ENCODE results near the gene MEGF11.

- TF ChIP-seq, protein P1, sequence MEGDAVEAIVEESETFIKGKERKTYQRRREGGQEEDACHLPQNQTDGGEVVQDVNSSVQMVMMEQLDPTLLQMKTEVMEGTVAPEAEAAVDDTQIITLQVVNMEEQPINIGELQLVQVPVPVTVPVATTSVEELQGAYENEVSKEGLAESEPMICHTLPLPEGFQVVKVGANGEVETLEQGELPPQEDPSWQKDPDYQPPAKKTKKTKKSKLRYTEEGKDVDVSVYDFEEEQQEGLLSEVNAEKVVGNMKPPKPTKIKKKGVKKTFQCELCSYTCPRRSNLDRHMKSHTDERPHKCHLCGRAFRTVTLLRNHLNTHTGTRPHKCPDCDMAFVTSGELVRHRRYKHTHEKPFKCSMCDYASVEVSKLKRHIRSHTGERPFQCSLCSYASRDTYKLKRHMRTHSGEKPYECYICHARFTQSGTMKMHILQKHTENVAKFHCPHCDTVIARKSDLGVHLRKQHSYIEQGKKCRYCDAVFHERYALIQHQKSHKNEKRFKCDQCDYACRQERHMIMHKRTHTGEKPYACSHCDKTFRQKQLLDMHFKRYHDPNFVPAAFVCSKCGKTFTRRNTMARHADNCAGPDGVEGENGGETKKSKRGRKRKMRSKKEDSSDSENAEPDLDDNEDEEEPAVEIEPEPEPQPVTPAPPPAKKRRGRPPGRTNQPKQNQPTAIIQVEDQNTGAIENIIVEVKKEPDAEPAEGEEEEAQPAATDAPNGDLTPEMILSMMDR (IDR thresholded peaks at IDR 0.05): no peak
- TF ChIP-seq POLR2A (IDR thresholded peaks at IDR 0.05) (no peak), POLR2AphosphoS5 (IDR thresholded peaks at IDR 0.05) (no peak)
Observed at GRCh38 chr15:65885668-65886218, 367.8 kb downstream of the MEGF11 start.
